GM03348 (cell line): ENCODE data around the gene RTN4RL1.

Experiments used
- DNase-seq: peaks from one replicate; pipeline ENCODE4 v3.0.0; 2012; ENCODE audit warnings: low spot score

RTN4RL1 gene

GRCh38 chr17:1946021-1946932 is 78.9 kb downstream of the RTN4RL1 start:
- DNase-seq, result no peak

GRCh38 chr17:1945621-1946020 is 79.5 kb downstream of the RTN4RL1 start:
- no peak for DNase-seq

GRCh38 chr17:1943436-1943831 is 81.7 kb downstream of the RTN4RL1 start:
- DNase-seq, result no peak

GRCh38 chr17:1942666-1943435 is 82.3 kb downstream of the RTN4RL1 start:
- DNase-seq, result no peak

GRCh38 chr17:1942066-1942365 is 83.1 kb downstream of the RTN4RL1 start:
- no peak for DNase-seq

- no peak for DNase-seq
Measured at GRCh38 chr17:1941272-1942065, 83.7 kb downstream of the RTN4RL1 start.

GRCh38 chr17:1940810-1941185 is 84.3 kb downstream of the RTN4RL1 start:
- no peak for DNase-seq

GRCh38 chr17:1939981-1940809 is 84.9 kb downstream of the RTN4RL1 start:
- no peak for DNase-seq

GRCh38 chr17:1937461-1937860 is 87.7 kb downstream of the RTN4RL1 start:
- DNase-seq, result no peak

- DNase-seq, result no peak
Measured at GRCh38 chr17:1936766-1937165, 88.4 kb downstream of the RTN4RL1 start.

- DNase-seq, result no peak
Measured at GRCh38 chr17:1934901-1935300, 90.2 kb downstream of the RTN4RL1 start.

- DNase-seq, result no peak
Measured at GRCh38 chr17:1933875-1934715, 91.0 kb downstream of the RTN4RL1 start.

GRCh38 chr17:1931844-1932579 is 93.1 kb downstream of the RTN4RL1 start:
- DNase-seq, result peak; percentile 58

- no peak for DNase-seq
Measured at GRCh38 chr17:1930337-1930645, 94.8 kb downstream of the RTN4RL1 start.

- DNase-seq, result no peak
Measured at GRCh38 chr17:1928976-1929375, 96.2 kb downstream of the RTN4RL1 start.

- DNase-seq, result no peak
Measured at GRCh38 chr17:1920948-1921351, 104.2 kb downstream of the RTN4RL1 start.

- DNase-seq, result no peak
Measured at GRCh38 chr17:1919201-1919600, 105.9 kb downstream of the RTN4RL1 start.

- DNase-seq, result no peak
Measured at GRCh38 chr17:1918346-1919162, 106.6 kb downstream of the RTN4RL1 start.

GRCh38 chr17:1916963-1917715 is 108.0 kb downstream of the RTN4RL1 start:
- DNase-seq, result no peak
